Measurements from ENCODE around the gene GALK2.
"Not testable (repeated sequence)": the region's sequence is repeated elsewhere in the genome, so short reads cannot be mapped to it uniquely, and the experiment has no call there.

Gene GALK2

DNA sequence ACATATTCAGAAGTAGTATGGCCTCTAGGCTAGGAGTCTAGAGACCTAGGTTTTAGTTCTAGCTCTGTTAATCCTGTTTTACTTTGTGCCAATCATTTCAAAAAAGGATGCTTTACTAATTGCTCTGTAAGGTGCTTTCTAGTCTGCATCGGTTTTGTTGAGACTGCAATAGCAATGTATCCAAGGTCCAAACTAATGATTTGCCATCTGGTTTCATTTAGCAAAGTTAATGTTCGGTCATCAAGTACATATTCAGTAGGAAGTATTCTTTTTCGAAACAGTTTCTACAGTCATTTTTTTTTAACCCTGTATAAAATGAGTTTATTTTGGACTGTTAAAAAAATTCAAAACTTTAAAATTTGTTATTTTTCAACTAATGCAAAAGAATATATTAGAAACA, 2.0 kb upstream of the GALK2 start:
- no peak for DNase-seq

DNA sequence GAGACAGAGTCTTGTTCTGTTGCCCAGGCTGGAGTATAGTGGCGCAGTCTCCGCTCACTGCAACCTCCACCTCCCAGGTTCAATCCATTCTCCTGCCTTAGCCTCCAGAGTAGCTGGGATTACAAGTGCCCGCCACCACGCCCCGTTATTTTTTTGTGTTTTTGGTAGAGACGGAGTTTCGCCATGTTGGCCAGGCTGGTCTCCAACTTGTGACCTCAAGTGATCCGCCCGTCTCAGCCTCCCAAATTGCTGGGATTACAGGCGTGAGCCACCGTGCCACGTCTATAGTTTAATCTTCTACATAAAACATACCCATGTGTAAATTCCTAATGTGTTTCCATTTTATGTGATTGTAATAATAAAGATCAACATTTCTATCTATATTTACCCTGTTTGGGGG, 1.7 kb downstream of the GALK2 start:
- no peak for DNase-seq

DNA sequence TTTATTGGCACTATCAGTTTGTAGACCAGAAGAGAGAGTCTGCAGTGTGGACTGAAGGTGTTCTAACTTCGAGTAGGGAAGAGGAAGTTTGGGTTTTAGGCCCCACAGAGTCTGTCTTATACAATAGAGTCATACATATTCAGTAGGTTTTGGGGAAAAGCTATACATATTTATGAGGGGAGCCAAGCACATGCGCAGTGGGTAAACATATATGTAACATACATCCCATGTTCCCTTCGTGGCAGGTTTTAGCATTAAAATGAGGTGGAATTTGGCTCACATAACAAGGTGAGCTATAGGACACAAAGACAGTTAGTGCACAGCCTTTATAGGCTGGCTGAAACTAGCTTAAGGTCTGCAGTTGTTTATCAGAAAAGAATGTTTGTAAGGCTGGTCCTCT, 4.9 kb downstream of the GALK2 start:
- DNase-seq, result no peak

DNA sequence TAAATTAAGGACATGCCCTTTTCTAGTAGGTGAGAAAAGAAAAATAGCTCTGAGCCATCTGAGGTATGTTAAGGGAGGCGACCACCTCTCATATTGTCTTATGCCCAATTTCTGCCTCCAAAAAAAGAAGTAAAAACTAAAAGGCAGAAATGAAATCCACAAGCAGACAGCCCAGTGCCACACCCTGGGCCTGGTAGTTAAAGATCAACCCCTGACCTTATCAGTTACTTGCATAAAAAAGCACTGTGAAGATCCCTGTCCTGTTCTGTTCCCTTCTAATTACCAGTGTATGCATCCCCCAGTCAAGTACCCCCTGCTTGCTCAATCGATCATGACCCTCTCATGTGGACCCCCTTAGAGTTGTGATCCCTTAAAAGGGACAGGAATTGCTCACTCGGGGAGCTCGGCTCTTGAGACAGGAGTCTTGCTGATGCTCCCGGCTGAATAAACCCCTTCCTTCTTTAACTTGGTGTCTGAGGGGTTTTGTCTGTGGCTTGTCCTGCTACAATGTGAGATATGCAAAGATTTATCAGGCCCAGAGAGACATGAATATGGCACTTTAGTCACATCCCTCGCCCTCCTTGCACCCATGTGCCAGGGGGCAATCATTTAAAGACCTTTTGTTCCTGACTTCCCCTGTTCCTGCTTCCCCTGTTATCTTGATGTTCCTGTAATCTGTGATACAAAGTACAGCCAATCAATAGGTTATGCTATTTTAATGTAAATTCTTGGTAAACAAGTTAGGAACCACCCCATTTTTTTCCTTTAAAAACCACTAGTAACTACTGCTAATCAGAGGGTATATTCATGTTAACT, 5.7 kb downstream of the GALK2 start:
- DNase-seq, result not testable (repeated sequence)

DNA sequence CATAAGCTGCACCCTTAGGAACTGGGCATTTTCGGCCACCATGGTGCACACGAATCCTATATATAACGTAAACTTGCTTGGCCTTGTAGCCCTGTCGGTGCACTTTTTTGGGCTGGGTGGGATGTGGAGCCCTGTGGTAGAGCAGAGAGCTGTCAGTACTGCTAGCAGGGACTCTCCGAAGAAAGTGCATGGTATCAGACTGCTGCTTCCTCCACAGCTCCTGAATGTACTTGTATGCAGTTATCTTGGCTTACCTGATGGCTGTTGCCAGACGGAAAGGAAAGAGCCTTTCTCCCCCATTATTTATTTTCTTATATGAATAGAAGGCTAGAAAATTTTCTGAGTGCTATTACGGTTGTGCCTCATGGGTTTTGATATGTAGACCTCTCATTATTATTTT, 8.4 kb downstream of the GALK2 start:
- no peak for DNase-seq

DNA sequence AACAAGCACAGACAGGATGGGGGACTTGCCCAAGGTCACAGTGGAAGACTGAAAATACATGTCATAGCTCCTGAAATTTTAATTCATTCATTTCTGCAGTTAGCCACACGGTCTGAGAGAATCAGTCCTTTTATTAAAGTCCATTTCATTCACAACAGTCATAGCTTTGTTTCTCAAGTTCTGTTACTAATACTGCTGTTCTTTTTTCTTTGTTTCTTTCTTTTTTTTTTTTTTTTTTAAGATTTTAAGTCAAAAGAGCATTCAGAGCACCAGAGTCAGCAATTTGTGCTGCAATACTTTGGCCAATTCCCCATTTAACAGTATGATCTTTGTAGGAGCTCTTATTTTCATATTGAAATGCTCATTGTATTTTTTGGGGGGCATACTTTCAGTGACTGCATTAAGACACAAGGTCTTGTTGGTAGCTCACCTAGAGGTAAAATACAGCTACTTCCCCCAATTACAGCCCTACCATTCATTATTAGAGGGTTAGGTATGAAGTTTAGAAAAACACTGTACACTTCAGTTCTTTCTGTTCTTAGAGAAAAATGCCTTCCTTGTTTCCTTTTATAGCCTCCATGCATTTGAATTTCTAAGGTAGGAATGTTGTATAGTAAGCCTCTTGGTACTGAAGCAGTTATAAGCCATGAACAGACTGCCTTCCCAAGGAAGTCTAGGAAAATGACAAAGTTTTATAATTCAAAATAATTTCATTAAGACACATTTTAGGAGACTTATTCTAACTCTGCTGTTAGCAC, 9.6 kb downstream of the GALK2 start:
- no peak for DNase-seq

DNA sequence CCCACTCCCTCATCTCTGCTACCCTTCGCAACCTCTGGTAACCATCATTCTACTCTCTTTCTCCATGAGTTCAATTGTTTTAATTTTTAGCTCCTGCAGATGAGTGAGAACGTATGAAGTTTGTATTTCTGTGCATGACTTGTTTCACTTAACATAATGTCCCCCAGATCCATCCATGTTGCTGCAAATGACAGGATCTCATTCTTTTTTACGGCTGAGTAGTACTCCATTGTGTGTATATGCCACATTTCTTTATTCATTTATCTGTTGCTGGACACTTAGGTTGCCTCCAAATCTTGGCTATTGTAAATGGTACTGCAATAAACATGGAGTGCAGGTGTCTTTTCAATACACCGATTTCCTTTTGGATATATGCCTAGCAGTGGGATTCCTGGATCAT, 12.1 kb downstream of the GALK2 start:
- no peak for DNase-seq

DNA sequence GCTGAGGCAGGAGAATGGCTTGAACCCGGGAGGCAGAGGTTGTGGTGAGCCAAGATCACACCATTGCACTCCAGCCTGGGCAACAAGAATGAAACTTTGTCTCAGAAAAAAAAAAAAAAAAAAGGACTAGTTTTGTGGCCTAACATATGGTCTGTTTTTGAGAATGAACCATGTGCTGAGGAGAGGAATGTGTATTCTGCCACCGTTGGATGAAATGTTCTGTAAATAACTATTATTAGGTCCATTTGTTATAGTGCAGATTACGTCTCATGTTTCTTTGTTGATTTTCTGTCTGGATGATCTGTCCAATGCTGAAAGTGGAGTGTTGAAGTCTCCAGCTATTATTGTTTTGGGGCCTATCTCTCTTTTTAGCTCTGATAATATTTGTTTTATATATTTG, 13.7 kb downstream of the GALK2 start:
- DNase-seq, result not testable (repeated sequence)

DNA sequence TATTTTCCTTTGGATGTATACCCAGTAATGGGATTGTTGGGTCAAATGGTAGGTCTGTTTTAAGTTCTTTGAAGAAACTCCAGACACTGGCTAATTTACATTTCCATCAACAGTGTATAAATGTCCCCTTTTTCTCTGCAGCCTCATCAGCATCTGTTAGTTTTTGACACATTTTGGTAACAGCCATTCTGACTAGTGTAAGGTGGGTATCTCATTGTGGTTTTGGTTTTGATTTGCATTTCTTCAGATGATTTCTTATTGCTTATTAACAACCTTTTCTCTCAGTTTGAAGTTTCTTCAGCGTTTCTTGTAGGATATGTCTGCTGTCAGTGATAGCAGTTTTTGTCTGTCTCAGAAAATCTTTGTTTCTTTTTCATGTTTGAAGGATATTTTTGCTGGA, 15.4 kb downstream of the GALK2 start:
- DNase-seq, result no peak

DNA sequence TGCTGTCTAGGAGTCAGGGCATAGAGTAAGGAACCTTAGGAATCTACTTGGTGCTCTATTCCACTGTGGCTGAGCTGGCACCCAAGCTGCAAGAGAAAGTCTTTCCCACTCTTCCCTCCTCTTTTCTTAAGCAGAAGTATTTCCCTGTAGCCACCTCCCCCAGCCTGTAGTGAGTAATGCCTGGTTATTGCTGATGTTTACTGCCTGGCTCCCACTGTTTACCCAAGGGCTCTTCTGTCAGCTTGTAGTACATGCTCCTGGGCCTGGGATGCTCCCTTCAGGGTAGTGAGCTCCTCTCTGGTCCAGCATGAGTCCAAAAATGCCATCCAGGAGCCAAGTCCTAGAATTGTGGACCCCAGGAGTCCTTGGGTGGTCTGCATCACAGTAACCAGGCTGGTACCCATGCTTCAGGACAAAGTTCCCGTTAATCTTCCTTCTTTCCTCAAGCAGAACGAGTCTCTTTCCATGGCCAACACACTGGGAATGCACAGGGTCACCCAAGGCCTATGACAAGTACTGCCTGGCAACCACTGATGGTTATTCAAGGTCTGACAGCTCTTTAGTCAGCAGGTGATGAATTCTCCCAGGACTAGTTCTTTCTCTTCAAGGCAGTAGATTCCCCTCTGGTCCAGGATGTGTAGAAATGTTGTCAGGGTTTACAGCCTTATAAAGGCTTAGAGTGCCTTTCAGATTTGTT, 17.6 kb downstream of the GALK2 start:
- no peak for DNase-seq

DNA sequence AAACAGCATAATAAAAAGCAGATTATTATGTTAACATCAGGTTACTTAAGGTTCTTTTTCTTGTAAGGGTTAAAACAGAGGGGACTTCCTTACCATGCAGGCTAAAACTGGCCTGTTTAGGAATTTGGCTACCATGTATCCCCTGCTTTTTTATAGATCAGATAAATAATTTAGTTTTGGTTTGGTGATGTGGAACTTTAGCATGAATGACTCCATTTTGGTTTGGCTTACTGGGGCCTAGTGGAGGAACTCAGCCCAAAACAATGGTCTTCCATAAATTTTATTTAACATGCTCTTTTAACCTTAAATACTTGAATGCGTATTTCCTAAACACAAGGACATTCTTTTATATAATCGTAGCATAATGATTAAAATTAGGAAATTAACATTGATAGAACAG, 18.9 kb downstream of the GALK2 start:
- no peak for DNase-seq

DNA sequence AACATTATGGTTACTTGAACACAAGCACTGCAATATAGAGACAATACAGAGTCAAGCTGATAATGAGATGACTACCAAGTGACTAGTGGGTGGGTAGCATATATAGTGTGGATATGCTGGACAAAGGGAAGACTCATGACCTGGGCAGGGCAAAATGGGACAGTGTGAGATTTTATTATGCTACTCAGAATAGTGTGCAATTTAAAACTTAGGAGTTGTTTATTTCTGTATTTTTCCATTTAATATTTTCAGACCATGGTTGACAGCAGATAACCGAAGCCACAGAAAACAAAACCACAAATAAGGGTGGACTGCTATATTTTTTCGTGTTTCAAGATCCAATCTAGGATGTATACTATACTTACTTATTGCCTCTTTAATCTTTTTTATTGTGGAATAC, 19.6 kb downstream of the GALK2 start:
- DNase-seq, result no peak

DNA sequence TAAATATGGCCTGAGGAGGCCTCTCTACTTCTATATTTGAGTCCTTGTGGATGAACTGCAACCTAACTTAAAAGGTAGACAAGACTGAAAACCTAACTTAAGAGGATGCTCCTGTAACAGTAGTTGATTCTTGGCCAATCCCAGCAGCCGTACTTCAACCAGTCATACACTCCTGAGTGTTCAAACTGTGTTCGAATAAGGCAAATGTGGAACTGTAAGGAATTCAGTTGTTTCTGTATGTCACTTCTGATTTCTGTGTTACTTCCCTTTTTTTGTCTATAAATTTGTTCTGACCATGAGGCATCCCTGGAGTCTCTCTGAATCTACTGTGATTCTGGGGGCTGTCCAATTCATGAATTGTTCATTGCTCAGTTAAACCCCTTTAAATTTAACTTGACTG, 20.5 kb downstream of the GALK2 start:
- DNase-seq, result no peak

DNA sequence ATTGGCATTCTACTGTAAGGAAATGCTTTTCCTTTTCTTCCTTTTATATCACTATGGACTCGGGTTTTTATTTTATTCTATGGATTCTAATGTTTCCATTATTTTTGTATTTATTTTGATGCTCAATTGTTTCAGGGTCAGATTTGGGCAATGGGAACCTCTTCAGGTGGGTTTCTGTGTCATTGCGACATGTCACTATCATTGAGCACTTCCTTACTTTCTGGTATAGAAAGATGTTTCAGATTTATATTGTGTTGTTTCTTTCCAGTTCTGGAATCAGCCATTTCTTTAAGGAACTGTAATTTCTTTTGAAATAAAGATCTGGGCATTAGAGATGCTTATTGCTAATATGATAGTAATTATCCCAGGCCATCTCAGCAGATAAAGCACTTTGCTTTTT, 21.8 kb downstream of the GALK2 start:
- no peak for DNase-seq

DNA sequence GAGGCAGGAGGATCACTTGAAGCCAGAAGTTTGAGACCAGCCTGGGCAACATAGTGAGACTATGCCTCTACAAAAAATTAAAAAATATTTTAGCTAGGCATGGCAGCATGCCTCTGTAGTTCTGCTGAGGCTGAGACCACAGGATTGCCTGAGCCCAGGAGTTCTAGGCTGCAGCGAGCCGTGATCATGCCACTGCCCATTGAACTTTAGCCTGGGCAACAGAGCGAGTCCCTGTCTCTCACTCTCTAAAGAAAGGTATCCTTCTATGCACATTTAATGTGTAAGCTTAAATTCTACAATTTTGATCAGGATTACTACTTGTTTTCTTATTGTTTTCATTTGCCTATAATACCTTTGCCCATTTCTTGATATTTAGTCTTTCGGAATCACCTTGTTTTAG, 26.8 kb downstream of the GALK2 start:
- no peak for DNase-seq

DNA sequence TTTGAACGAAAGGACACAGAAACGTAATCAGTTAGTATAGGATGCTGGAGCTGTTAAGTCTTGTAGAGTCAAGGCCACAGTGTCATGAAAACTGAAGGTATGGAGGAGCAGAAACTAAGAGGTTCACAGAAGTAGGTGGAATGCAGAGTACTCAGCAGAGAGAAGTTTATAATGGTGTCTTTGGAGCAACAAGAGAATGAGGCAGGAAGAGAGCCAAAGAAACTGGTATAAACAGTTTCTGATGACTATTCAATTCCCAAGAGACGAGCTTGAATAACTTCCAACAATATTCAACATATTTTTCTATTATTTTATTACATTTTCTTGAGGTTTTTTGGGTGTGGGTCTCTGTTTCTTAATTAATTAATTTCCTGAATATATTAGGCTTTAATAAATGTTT, 29.6 kb downstream of the GALK2 start:
- DNase-seq, result no peak

DNA sequence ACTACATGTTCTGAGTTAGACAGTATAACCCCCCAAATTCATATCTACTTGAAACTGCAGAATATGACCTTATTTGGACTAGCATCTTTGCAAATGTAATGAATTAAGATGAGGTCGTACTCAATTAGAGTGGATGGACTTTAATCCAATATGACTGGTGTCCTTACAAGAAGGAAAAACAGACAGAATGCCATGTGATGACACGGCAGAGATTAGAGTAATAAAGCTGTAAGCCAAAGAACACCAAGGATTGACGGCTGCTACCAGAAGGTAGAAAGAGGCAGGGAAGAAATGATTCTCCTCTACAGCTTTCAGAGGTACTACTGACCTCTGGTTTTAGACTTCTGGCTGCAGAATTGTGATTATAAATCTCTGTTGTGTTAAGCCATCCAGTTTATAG, 30.3 kb downstream of the GALK2 start:
- DNase-seq, result no peak

DNA sequence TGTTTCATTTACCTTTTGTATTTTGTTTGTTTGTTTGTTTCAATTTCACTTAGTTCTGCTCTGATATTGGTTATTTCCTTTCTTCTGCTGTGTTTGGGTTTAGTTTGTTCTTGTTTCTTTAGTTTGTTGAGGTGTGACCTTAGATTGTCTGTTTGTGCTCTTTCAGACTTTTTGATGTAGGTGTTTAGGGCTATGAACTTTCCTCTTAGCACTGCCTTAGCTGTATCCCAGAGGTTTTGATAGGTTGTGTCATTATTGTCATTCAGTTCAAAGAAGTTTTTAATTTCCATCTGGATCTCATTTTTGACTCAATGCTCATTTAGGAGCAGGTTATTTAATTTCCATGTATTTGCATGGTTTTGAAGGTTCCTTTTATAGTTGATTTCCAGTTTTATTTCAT, 38.1 kb downstream of the GALK2 start:
- not testable (repeated sequence) for DNase-seq

DNA sequence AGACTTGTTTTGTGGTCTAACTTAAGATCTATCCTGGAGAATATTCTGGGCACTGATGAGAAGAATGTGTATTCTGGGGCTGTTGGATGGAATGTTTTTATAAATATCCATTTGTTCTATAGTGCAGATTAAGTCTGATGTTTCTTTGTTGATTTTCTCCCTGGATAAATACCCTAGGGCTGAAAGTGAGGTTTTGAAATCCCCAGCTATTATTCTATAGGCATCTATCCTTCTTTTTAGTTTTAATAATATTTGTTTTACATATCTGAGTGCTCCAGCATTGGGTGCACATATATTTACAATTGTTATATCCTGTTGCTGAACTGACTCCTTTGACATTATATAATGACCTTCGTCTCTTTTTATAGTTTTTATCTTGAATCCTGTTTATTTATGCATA, 42.9 kb downstream of the GALK2 start:
- DNase-seq, result no peak

DNA sequence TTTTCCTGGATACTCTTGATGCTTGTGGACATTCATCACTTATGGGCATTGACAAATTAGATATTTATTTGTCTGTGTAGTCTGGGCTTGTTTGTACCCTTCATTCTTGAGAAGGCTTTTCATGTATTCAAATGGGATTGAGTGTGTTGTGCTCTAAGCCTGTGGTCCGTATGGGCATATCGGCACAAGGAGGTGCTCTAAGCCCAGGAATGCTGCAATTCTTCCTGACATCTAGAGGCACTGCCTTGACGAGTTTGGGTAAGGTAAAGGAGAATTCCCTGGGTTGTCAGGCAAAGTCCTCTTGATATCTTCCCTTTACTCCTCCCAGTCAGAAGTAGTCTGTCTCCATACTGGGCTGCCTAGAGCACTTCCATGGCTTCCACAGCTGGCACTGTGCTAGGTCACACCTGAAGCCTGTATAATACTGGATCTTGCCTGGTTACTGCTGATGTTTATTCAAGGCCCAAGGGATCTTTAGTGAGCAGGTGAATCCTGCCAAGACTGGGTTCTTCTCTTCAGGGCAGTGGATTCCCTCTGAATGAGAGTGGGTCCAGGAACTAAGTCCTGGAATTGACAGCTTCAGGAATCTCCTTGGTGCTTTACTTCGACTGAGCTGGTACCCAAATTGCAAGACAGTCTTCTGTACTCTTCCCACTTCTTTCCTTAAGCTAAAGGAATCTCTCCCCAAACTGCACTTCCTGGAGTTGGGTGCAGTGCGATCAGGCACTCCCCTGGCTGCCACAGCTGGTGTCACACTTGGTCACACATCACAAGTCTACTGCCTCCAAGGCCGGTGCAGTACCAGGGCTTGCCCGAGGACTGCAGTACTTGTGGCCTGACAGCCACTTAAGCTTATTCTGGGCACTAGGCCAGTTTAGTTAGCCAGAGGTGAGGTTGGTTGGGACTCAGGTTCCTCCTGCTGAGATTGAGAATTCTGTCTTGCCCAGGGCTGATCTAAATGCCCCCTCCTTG, 46.0 kb downstream of the GALK2 start:
- DNase-seq, result peak; percentile 14

DNA sequence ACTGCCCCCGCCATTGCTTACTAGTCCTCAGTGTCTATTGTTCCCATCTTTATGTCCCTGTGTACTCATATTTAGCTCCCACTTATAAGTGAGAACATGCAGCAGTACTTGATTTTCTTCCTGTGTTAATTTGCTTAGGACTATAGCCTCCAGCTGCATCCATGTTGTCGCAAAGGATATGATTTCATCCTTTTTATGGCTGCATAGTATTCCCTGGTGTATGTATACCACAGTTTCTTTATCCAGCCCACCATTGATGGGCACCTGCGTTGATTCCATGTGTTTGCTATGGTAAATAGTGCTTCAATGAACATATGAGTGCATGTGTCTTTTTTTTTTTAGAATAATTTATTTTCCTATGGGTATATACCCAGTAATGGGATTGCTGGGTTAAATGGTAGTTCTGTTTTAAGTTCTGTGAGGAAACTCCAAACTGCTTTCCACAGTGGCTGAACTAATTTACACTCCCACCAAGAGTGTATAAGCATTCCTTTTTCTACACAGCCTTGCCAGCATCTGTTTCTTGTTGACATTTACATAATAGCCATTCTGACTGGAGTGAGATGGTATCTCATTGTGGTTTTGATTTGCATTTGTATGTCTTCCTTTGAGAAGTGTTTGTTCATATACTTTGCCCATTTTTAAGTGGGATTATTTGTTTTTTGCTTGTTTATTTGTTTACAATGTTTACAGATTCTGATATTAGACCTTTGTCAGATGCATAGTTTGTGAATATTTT, 53.7 kb downstream of the GALK2 start:
- DNase-seq, result no peak
